Pancreas (tissue), 10 donors: Measurements from ENCODE around the gene POLR2L. TPM values are rescaled to one million over a fixed set of nuclear protein-coding genes. Genes with fewer than 3 reads are reported as not detected.
A peak's percentile ranks its signal among the peaks of the same experiment; 100 is the strongest.

Experiments used
- ATAC-seq, 4 donors: fragments of 200-7000 bp; cut with Tn5 transposase; one replicate each; pipeline versions ENCODE4 v1.8.0 to v1.9.1; 2020; ENCODE audit warnings: mild to moderate bottlenecking in 4 of 4, moderate library complexity in 4 of 4
- DNase-seq, 6 donors: peaks; one replicate each; pipeline ENCODE4 v3.0.0-alpha.2; 2020
- FAIRE-seq: peaks from 2 replicates; lab custom pipeline; 2012; peaks lifted over from hg19 to GRCh38; lab: Jason Lieb, UNC
- H3K27ac ChIP-seq, 4 donors: fragments of 200-600 bp; sonication (generic); 1 replicate in 3 of 4; 2 replicates in 1 of 4; pipeline versions ENCODE4 v1.5.0 to v1.8.0; 2020
- H3K27me3 ChIP-seq, 4 donors: fragments of 200-600 bp; one replicate each; pipeline ENCODE4 v1.8.0; 2021
- H3K36me3 ChIP-seq, 3 donors: fragments of 200-600 bp; sonication (generic) in 1 of 3; one replicate each; pipeline versions ENCODE4 v1.5.0 to v1.8.0; 2020 to 2021
- H3K4me1 ChIP-seq, 3 donors: fragments of 200-600 bp; one replicate each; pipeline ENCODE4 v1.8.0; 2021
- H3K4me3 ChIP-seq, 4 donors: fragments of 200-600 bp; sonication (generic) in 2 of 4; one replicate each; pipeline versions ENCODE4 v1.5.0 to v1.8.0; 2020 to 2021
- H3K9me3 ChIP-seq, 4 donors: fragments of 200-600 bp; one replicate each; pipeline ENCODE4 v1.8.0; 2021
- CTCF ChIP-seq, 4 donors: fragments of 200-600 bp; sonication (generic) in 3 of 4; IDR thresholded peaks; one replicate each; pipeline versions ENCODE4 v1.5.0 to v1.8.0; 2021; ENCODE audit warnings: antibody characterized with exemption in 4 of 4
- WGBS, 2 donors: extraction: QIAGEN DNeasy Blood & Tissue Kit; methylation state at CpG; one replicate each; pipeline ENCODE4 v1.1.7; 2013; 5-methylcytosine and 5-hydroxymethylcytosine counted together
- intact Hi-C, 3 donors: fragments of 100-400 bp; cut with DNase I; formaldehyde crosslinking; loops; one replicate each; pipeline versions ENCODE4 v1.11.1 to v1.14.2; 2022
- polyA plus RNA-seq, 2 donors: library from polyadenylated mRNA; stranded (reverse); fragments of 200-250 nt; gene quantifications; one replicate each; pipeline ENCODE4 v1.2.3, GENCODE V29; 2013
- total RNA-seq, 6 donors: library from RNA; stranded (reverse); fragmentation: NEBNext Ultra II Directional in 4 of 6; extraction: Animal tissue kit (Norgen Biotek cat#: 25700) in 4 of 6; gene quantifications; one replicate each; pipeline versions ENCODE4 v1.2.1 to v1.2.4, GENCODE V29; 2021 to 2023
- donor health status: healthy with polysubstance abuse.
- donor health status: DM: no; HTN: no; CAD: no; lungs with moderate emphysema.
- donor health status: DM: no; HTN: no; CAD: no.
- donor health status: control.
- donor health status: control.
- donor health status: Bipolar disorder and iron deficiency.
- donor health status: DM: yes; HTN: yes; CAD: no.
- donor health status: DM: no; HTN: no; CAD: no.
- donor health status: DM: no; HTN: no; CAD: no.
- donor health status: DM: yes; HTN: yes; CAD: no.

POLR2L gene
- total and polyA plus RNA-seq, 8 donors: 62.9 to 110 (median 68.9) TPM

GRCh38 chr11:802018-802617 lies 40.2 kb downstream of the POLR2L start:
- Histone ChIP-seq H3K4me3 (no peak overlapping the region), H3K36me3 (no peaks in the 10 kb centered on the region), H3K27ac (no peak overlapping the region), H3K27me3 (no peaks in the 10 kb centered on the region), H3K4me1 (peaks cover 3 to 12% (median 8%) of the 10 kb centered on the region in 3 donors), H3K9me3 (no peaks in the 10 kb centered on the region)
- DNase-seq (peak in 3 of 6 donors; percentile 51 to 81 (median 57)), FAIRE-seq (no peak), ATAC-seq (no peak)
- no peak for TF ChIP-seq CTCF (IDR thresholded peaks at IDR 0.05)
- 97 to 99% methylated on average over 19 to 21 of the region's 21 CpGs for WGBS, 2 donors
- intact Hi-C loops: no loop called here

GRCh38 chr11:801097-801780 lies 41.1 kb downstream of the POLR2L start:
- WGBS, 2 donors: 92 to 93% methylated on average over 18 to 20 of the region's 20 CpGs
- ATAC-seq: no peak
- no peak for TF ChIP-seq CTCF (IDR thresholded peaks at IDR 0.05)
- no peaks in the 10 kb centered on the region for H3K27me3 ChIP-seq
- H3K4me1 ChIP-seq: peaks cover 11 to 20% (median 15%) of the 10 kb centered on the region in 3 donors
- no peaks in the 10 kb centered on the region for H3K36me3 ChIP-seq
- no peaks in the 10 kb centered on the region for H3K9me3 ChIP-seq
- peak in 3 of 6 donors; percentile 56 to 81 (median 63) for DNase-seq
- no peak for FAIRE-seq
- H3K4me3 ChIP-seq: no peak overlapping the region
- H3K27ac ChIP-seq: no peak overlapping the region
- intact Hi-C loops: no loop called here

GRCh38 chr11:800473-800872 lies 41.9 kb downstream of the POLR2L start:
- no peaks in the 10 kb centered on the region for H3K36me3 ChIP-seq
- no peaks in the 10 kb centered on the region for H3K27me3 ChIP-seq
- H3K27ac ChIP-seq: no peak overlapping the region
- intact Hi-C loops: no loop called here
- TF ChIP-seq CTCF (IDR thresholded peaks at IDR 0.05): no peak
- DNase-seq (peak in 3 of 6 donors; percentile 53 to 73 (median 56)), FAIRE-seq (no peak), ATAC-seq (no peak)
- H3K4me1 ChIP-seq: peaks cover 11 to 20% (median 15%) of the 10 kb centered on the region in 3 donors
- no peak overlapping the region for H3K4me3 ChIP-seq
- no peaks in the 10 kb centered on the region for H3K9me3 ChIP-seq
- WGBS, 2 donors: 89 to 93% methylated on average over 28 to 30 of the region's 30 CpGs

GRCh38 chr11:799641-800316 lies 42.5 kb downstream of the POLR2L start:
- intact Hi-C loops: no loop called here
- 87 to 91% methylated on average over 27 to 32 of the region's 32 CpGs for WGBS, 2 donors
- no peak for FAIRE-seq

More at GRCh38 chr11:799641-800316, 42.5 kb downstream of the POLR2L start:
- H3K4me3 ChIP-seq: no peak overlapping the region
- DNase-seq (peak in 3 of 6 donors; percentile 58 to 83 (median 62)), ATAC-seq (no peak)
- H3K36me3 ChIP-seq: no peaks in the 10 kb centered on the region
- no peak overlapping the region for H3K27ac ChIP-seq
- H3K4me1 ChIP-seq: peaks cover 11 to 20% (median 15%) of the 10 kb centered on the region in 3 donors
- H3K9me3 ChIP-seq: no peaks in the 10 kb centered on the region
- no peak for TF ChIP-seq CTCF (IDR thresholded peaks at IDR 0.05)
- H3K27me3 ChIP-seq: no peaks in the 10 kb centered on the region
